ENCODE data around the gene SALL1. TPM values are rescaled to one million over a fixed set of nuclear protein-coding genes. Genes with fewer than 3 reads are reported as not detected.

SALL1 gene
- polyA plus RNA-seq (2011; rRNA removed) (9.9 and 11.0 TPM in 2 replicates), polyA minus RNA-seq (2011; rRNA and poly(A)+ RNA removed) (11.9 and 14.0 TPM in 2 replicates)

DNA sequence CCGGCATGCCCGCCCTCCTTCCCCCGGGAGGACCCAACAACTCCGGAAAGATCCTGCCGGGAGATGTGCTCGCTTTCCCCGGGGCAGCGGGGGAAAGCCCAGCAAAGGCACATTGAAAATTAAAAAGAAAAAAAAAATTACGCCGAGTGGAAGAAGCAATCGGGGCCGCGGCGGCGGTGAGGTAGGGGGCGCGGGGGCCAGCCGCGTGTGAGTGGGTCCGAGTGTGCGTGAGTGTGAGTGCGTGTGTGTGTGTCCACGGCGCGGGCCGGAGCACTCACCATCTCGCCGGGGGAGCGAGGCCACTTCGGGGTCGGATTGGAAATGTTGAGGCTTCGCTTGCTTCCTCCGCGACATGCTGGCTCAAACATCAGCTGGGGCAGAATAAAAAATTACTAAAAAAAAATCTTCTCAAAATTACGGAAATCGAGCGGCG lies at the start of gene SALL1:
SALL1 (minus strand) TSS at position 383 of the 433 bp plus-strand sequence; CDS start at position 354, 29 bp downstream.
- peak within 1 kb of the TSS; percentile 80 for H3K27ac ChIP-seq (ENCODE audit: low read depth, low read length)
- CTCF ChIA-PET = no interaction called here

DNA sequence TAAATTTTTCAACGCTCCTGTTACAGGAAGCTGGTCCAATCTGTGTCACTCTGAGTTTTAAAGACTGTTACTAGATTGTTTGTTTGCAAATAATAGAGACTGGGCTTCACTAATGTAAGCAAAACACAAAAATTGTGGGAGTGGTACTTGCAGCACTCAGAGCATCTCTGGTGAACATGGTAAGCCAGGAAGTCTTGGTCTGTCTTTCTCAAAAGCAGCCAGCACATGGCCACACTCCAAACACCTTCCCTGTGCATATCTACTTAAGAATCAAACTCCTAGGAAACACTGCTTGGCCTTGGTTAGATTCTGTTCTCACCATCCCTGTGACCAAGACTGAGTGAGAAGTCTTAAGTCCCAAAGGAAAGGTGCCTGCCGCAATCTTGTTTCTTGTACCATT lies 49.7 kb upstream of the SALL1 start:
- TF ChIP-seq, protein P1, sequence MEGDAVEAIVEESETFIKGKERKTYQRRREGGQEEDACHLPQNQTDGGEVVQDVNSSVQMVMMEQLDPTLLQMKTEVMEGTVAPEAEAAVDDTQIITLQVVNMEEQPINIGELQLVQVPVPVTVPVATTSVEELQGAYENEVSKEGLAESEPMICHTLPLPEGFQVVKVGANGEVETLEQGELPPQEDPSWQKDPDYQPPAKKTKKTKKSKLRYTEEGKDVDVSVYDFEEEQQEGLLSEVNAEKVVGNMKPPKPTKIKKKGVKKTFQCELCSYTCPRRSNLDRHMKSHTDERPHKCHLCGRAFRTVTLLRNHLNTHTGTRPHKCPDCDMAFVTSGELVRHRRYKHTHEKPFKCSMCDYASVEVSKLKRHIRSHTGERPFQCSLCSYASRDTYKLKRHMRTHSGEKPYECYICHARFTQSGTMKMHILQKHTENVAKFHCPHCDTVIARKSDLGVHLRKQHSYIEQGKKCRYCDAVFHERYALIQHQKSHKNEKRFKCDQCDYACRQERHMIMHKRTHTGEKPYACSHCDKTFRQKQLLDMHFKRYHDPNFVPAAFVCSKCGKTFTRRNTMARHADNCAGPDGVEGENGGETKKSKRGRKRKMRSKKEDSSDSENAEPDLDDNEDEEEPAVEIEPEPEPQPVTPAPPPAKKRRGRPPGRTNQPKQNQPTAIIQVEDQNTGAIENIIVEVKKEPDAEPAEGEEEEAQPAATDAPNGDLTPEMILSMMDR (IDR thresholded peaks at IDR 0.05; ENCODE audit: low read depth, low read length) = no peak
- H3K9me3 ChIP-seq (ENCODE audit: control insufficient read depth, insufficient read depth, low read length) = no peaks in the 10 kb centered on the region
- no peak overlapping the region for H3K27ac ChIP-seq (ENCODE audit: low read depth, low read length)
- DNase-seq (ENCODE audit: low read depth, low spot score) = no peak
- H3K27me3 ChIP-seq (ENCODE audit: control insufficient read depth, insufficient read depth, low read length) = peaks cover 2% of the 10 kb centered on the region
- CTCF ChIA-PET = no interaction called here
- H3K4me3 ChIP-seq (ENCODE audit: low read depth, low read length) = no peak overlapping the region
- POLR2A ChIA-PET = no interaction called here

More for the DNA sequence above, at the start of gene SALL1:
- H3K27me3 ChIP-seq (ENCODE audit: control insufficient read depth, insufficient read depth, low read length) = peaks cover 17% of the 10 kb centered on the region
- no peak for DNase-seq (ENCODE audit: low read depth, low spot score)
- H3K9me3 ChIP-seq (ENCODE audit: control insufficient read depth, insufficient read depth, low read length) = peaks cover 8% of the 10 kb centered on the region; the same call in 1 of the 2 replicates
- TF ChIP-seq, protein P1 (IDR thresholded peaks at IDR 0.05; ENCODE audit: low read depth, low read length) = no peak
- POLR2A ChIA-PET = interaction anchor here (0.6 kb wide), 1 partner anchor 693 kb away, joined by 4 read pairs; no protein-coding TSS in a partner anchor
- H3K4me3 ChIP-seq (ENCODE audit: low read depth, low read length) = peak within 1 kb of the TSS; percentile 82

DNA sequence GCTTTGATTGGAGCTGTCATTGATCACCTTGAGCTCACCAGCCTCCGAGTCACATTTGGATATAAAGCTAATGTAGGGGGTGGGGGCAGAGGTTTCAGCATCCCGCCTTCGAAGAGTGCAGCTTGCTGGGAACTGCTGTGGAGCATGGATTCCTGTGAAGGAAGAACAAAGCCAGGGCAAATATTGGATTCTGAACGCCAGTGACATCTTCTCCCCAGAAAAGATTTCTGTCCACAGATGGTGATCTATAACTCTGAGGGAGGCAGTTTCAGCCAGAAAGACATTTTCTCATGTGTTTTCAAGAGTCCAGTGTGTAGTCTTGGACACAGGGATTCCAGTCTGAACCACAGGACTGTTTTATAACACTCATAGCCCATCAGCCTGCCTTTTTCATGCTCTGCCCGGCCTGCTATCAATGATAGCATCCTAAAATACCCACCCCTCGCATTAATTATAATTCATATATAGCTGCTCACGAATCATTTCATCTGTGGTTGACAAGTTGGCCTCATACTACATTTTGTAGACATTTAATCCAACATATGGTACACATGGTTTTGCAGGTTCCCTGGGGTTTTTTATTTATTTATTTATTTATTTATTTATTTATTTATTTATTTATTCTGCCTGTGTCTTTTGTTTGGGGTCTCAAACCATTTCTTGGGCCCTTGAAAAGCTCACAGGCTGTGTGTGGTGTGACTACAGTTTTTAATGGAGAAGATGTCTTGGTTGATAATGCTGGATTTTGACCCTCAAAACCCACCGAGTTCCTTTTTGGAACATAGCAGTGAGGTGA lies 47.1 kb upstream of the SALL1 start:
- ChIA-PET CTCF (interaction anchor here (0.7 kb wide), 1 partner anchor 784 kb away, joined by 4 read pairs; no protein-coding TSS in a partner anchor), POLR2A (no interaction called here)
- H3K27ac ChIP-seq (ENCODE audit: low read depth, low read length) = no peak overlapping the region
- no peaks in the 10 kb centered on the region for H3K9me3 ChIP-seq (ENCODE audit: control insufficient read depth, insufficient read depth, low read length)
- no peak for DNase-seq (ENCODE audit: low read depth, low spot score)
- no peak overlapping the region for H3K4me3 ChIP-seq (ENCODE audit: low read depth, low read length)
- H3K27me3 ChIP-seq (ENCODE audit: control insufficient read depth, insufficient read depth, low read length) = peaks cover 2% of the 10 kb centered on the region
- TF ChIP-seq, protein P1 (IDR thresholded peaks at IDR 0.05; ENCODE audit: low read depth, low read length) = no peak

DNA sequence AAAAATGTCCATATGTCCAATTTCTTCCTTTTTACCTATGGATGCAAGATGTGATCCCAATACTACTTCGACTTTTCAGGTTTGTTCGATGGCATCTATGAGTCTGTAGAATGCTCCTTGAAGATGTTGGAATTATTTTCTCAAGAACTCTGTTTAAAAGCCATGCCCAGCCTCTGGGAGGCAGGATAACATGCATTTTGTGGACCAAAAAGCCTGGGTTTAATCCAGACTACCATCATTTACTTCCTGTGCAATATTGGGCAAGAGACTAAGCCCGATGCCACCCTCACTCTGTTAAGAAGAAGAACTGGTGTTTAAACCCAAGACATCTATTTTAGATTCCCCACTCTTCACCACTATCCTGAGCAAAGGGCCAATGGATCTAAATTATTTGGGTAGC lies 42.8 kb upstream of the SALL1 start:
- no peak overlapping the region for H3K4me3 ChIP-seq (ENCODE audit: low read depth, low read length)
- no peak for DNase-seq (ENCODE audit: low read depth, low spot score)
- ChIA-PET CTCF (no interaction called here), POLR2A (no interaction called here)
- peaks cover 2% of the 10 kb centered on the region for H3K27me3 ChIP-seq (ENCODE audit: control insufficient read depth, insufficient read depth, low read length)
- TF ChIP-seq, protein P1 (IDR thresholded peaks at IDR 0.05; ENCODE audit: low read depth, low read length) = no peak
- H3K27ac ChIP-seq (ENCODE audit: low read depth, low read length) = no peak overlapping the region
- no peaks in the 10 kb centered on the region for H3K9me3 ChIP-seq (ENCODE audit: control insufficient read depth, insufficient read depth, low read length)
